Skin of body (tissue), 3 donors: ENCODE measurements around the gene CCDC116. TPM values are rescaled to one million over a fixed set of nuclear protein-coding genes. Genes with fewer than 3 reads are reported as not detected.

ENCODE experiments used
- DNase-seq: peaks from one replicate; lab custom pipeline; 2025; lab: John Stamatoyannopoulos, UW
- small RNA-seq: library from RNA; depleted of rRNA; stranded (forward); fragments of <200 nt; gene quantifications from one replicate; pipeline ENCODE3, GENCODE V24; 2014; ENCODE audit warnings: low replicate concordance
- total RNA-seq: library from RNA; depleted of rRNA; stranded (reverse); fragments of >200 nt; gene quantifications from one replicate; pipeline ENCODE4 v1.2.3, GENCODE V29; 2014

The CCDC116 gene
- total RNA-seq, 1 donor from 2014 or later = 0.20 TPM

GRCh38 chr22:21679383-21679782 lies 46.8 kb downstream of the CCDC116 start:
- DNase-seq = no peak

- DNase-seq = no peak
Measured at GRCh38 chr22:21680830-21681565, 48.4 kb downstream of the CCDC116 start.

- no peak for DNase-seq
Measured at GRCh38 chr22:21681566-21682370, 49.2 kb downstream of the CCDC116 start.

- DNase-seq = no peak
Measured at GRCh38 chr22:21682385-21683175, 50.0 kb downstream of the CCDC116 start.

GRCh38 chr22:21683401-21683811 lies 50.8 kb downstream of the CCDC116 start:
- DNase-seq = no peak

- no peak for DNase-seq
Measured at GRCh38 chr22:21684492-21685163, 52.1 kb downstream of the CCDC116 start.

- DNase-seq = no peak
Measured at GRCh38 chr22:21685164-21685513, 52.6 kb downstream of the CCDC116 start.

GRCh38 chr22:21686193-21686608 lies 53.6 kb downstream of the CCDC116 start:
- no peak for DNase-seq

Small RNA genes lying within 50 kb of the gene (small RNA-seq; reads per million reads assigned to genes)
- 2.7 reads per million, percentile 88 among the genes with 10 or more reads in this experiment for gene MIR301B

Other genes starting within 250 kb of the CCDC116 start
- 0.10 TPM for gene RIMBP3B, start 249.0 kb upstream of the CCDC116 start, total RNA-seq
- gene HIC2, start 215.4 kb upstream of the CCDC116 start, total RNA-seq = 4.8 TPM
- 1.8 TPM for gene TMEM191C, start 165.4 kb upstream of the CCDC116 start, total RNA-seq
- not detected for gene RIMBP3C, start 81.3 kb upstream of the CCDC116 start, total RNA-seq
- gene UBE2L3, start 65.0 kb upstream of the CCDC116 start, total RNA-seq = 25.3 TPM
- 4.7 TPM for gene YDJC, start 2.7 kb upstream of the CCDC116 start, total RNA-seq
- 7.2 TPM for gene SDF2L1, start 9.5 kb downstream of the CCDC116 start, total RNA-seq
- 22.3 TPM for gene PPIL2, start 33.3 kb downstream of the CCDC116 start, total RNA-seq
- 5.8 TPM for gene YPEL1, start 103.0 kb downstream of the CCDC116 start, total RNA-seq
- gene MAPK1, start 234.9 kb downstream of the CCDC116 start, total RNA-seq = 43.0 TPM